Liver (tissue), 9 donors: ENCODE measurements around the gene WFDC6. TPM values are rescaled to one million over a fixed set of nuclear protein-coding genes. Genes with fewer than 3 reads are reported as not detected.

Experiments used
- DNase-seq: peaks from one replicate; pipeline ENCODE4 v3.0.0-alpha.2; 2017; ENCODE audit warnings: low spot score
- H3K27ac ChIP-seq, 2 donors: one replicate each; pipeline ENCODE4 v1.7.0; 2013; ENCODE audit warnings: inconsistent platforms in 2 of 2, low read length in 2 of 2, control low read depth in 1 of 2, low read depth in 1 of 2, mild to moderate bottlenecking in 1 of 2
- H3K27me3 ChIP-seq, 4 donors: one replicate each; pipeline versions ENCODE4 v1.6.1 to v1.7.0; 2013; ENCODE audit warnings: low read length in 3 of 4, inconsistent platforms in 1 of 4, mild to moderate bottlenecking in 1 of 4, moderate library complexity in 1 of 4; ENCODE audit not compliant: control insufficient read depth in 4 of 4, insufficient read depth in 4 of 4
- H3K36me3 ChIP-seq, 4 donors: one replicate each; pipeline versions ENCODE4 v1.6.1 to v1.7.0; 2013; ENCODE audit warnings: low read length in 3 of 4, mild to moderate bottlenecking in 3 of 4, low read depth in 1 of 4, moderate library complexity in 1 of 4; ENCODE audit not compliant: control insufficient read depth in 4 of 4, insufficient read depth in 3 of 4
- H3K4me1 ChIP-seq, 4 donors: one replicate each; pipeline versions ENCODE4 v1.6.1 to v1.7.0; 2013; ENCODE audit warnings: low read length in 3 of 4, mild to moderate bottlenecking in 3 of 4, moderate library complexity in 1 of 4; ENCODE audit not compliant: control insufficient read depth in 4 of 4, insufficient read depth in 4 of 4
- H3K4me3 ChIP-seq, 3 donors: one replicate each; pipeline versions ENCODE4 v1.6.1 to v1.7.0; 2013; ENCODE audit warnings: low read length in 3 of 3, control low read depth in 1 of 3, low read depth in 1 of 3, mild to moderate bottlenecking in 1 of 3
- H3K9ac ChIP-seq, 2 donors: one replicate each; pipeline ENCODE4 v1.7.0; 2013; ENCODE audit warnings: low read length in 2 of 2, mild to moderate bottlenecking in 2 of 2, moderate library complexity in 2 of 2, control low read depth in 1 of 2, low read depth in 1 of 2
- H3K9me3 ChIP-seq, 4 donors: one replicate each; pipeline versions ENCODE4 v1.6.1 to v1.7.0; 2013; ENCODE audit warnings: low read length in 3 of 4; ENCODE audit not compliant: control insufficient read depth in 4 of 4
- FOXA2 ChIP-seq: IDR thresholded peaks from 2 replicates; pipeline ENCODE4 v1.6.1; 2016; ENCODE audit warnings: antibody characterized with exemption
- GABPA ChIP-seq, 2 donors: IDR thresholded peaks in 1 of 2; conservative IDR thresholded peaks in 1 of 2; 2 replicates each; pipeline ENCODE4 v1.6.1; 2016; ENCODE audit warnings: antibody characterized with exemption in 2 of 2, mild to moderate bottlenecking in 1 of 2, moderate library complexity in 1 of 2
- HNF4A ChIP-seq, 2 donors: conservative IDR thresholded peaks; 2 replicates each; pipeline ENCODE4 v1.6.1; 2016; ENCODE audit warnings: antibody characterized with exemption in 2 of 2, mild to moderate bottlenecking in 2 of 2
- RAD21 ChIP-seq, 2 donors: IDR thresholded peaks; 2 replicates each; pipeline ENCODE4 v1.6.1; 2016; ENCODE audit warnings: antibody characterized with exemption in 2 of 2, mild to moderate bottlenecking in 2 of 2
- RXRA ChIP-seq, 2 donors: IDR thresholded peaks; 2 replicates each; pipeline ENCODE4 v1.6.1; 2017 to 2018; ENCODE audit warnings: antibody characterized with exemption in 2 of 2, mild to moderate bottlenecking in 1 of 2
- SP1 ChIP-seq: IDR thresholded peaks from 2 replicates; pipeline ENCODE4 v1.6.1; 2018; ENCODE audit warnings: antibody characterized with exemption, mild to moderate bottlenecking
- TAF1 ChIP-seq: conservative IDR thresholded peaks from 2 replicates; pipeline ENCODE4 v1.6.1; 2016; ENCODE audit warnings: antibody characterized with exemption, mild to moderate bottlenecking
- YY1 ChIP-seq: IDR thresholded peaks from 2 replicates; pipeline ENCODE4 v1.6.1; 2016; ENCODE audit warnings: antibody characterized with exemption, mild to moderate bottlenecking
- ZBTB33 ChIP-seq: IDR thresholded peaks from 2 replicates; pipeline ENCODE4 v1.6.1; 2016; ENCODE audit warnings: antibody characterized with exemption
- WGBS: extraction: QIAGEN DNeasy Blood & Tissue Kit; methylation state at CpG from one replicate; pipeline ENCODE4 v1.1.7; 2013; 5-methylcytosine and 5-hydroxymethylcytosine counted together
- polyA plus RNA-seq, 2 donors: library from polyadenylated mRNA; stranded (reverse) in 1 of 2; unstranded in 1 of 2; fragments of 200-250 nt in 1 of 2; fragments of >200 nt in 1 of 2; fragmentation: Nextera tagmentation in 1 of 2; extraction: Ambion mirVana in 1 of 2; gene quantifications; one replicate each; pipeline versions ENCODE4 v1.2.1 to v1.2.3, GENCODE V29; 2013 to 2015
- total RNA-seq, 2 donors: library from RNA; depleted of rRNA; stranded (reverse); fragments of >200 nt; gene quantifications; one replicate each; pipeline ENCODE4 v1.2.3, GENCODE V29; 2014
- TF ChIP-seq, protein P1 (sequence below): IDR thresholded peaks from 2 replicates; pipeline ENCODE4 v1.6.1; 2016; ENCODE audit warnings: antibody characterized with exemption, mild to moderate bottlenecking
- donor health status: healthy.
- donor health status: healthy.
- donor health status: healthy.
- donor health status: healthy.
- donor health status: healthy.

WFDC6 gene
- total and polyA plus RNA-seq, 4 donors, result not detected

DNA sequence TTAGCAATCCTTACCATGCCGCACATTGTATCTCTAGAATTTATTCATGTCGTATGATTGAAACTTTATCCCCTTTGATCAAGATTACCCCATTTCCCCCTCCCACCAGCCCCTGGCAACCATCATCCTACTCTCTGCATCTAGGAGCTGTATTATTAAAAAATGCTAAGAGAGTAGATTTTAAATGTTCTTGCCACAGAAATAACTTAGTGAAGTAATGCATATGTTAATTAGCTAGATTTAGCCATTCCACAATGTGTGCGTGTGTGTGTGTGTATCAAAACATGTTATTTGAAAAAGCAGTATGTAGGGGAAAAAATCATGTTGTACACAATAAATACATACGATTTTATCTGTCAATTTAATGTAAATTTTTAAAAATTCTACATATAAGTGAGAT, 12.0 kb downstream of the WFDC6 start:
- Histone ChIP-seq H3K27ac (no peak overlapping the region), H3K4me1 (no peaks in the 10 kb centered on the region), H3K9ac (no peak overlapping the region), H3K27me3 (peaks cover 0 to 13% (median 0%) of the 10 kb centered on the region in 4 donors), H3K36me3 (no peaks in the 10 kb centered on the region), H3K9me3 (no peaks in the 10 kb centered on the region), H3K4me3 (no peak overlapping the region)
- 71% methylated on average over 4 of the region's 4 CpGs for WGBS
- TF ChIP-seq TAF1, result no peak
- TF ChIP-seq HNF4A (conservative IDR thresholded peaks at IDR 0.05), result no peak
- no peak for DNase-seq

- no peaks in the 10 kb centered on the region for H3K4me1 ChIP-seq
- H3K9ac ChIP-seq, result no peak overlapping the region
- H3K9me3 ChIP-seq, result no peaks in the 10 kb centered on the region
- no peak overlapping the region for H3K27ac ChIP-seq
- WGBS, result 60% methylated on average over 1 of the region's 1 CpG
- DNase-seq, result no peak
- H3K4me3 ChIP-seq, result no peak overlapping the region
- no peaks in the 10 kb centered on the region for H3K36me3 ChIP-seq
- H3K27me3 ChIP-seq, result peaks cover 0 to 13% (median 0%) of the 10 kb centered on the region in 4 donors
- TF ChIP-seq HNF4A (conservative IDR thresholded peaks at IDR 0.05), result no peak
- no peak for TF ChIP-seq GABPA (IDR thresholded peaks at IDR 0.05 in 1 of 2, conservative IDR thresholded peaks at IDR 0.05 in 1 of 2)
- TF ChIP-seq SP1, result no peak
- TF ChIP-seq ZBTB33, result no peak
- TF ChIP-seq RXRA (IDR thresholded peaks at IDR 0.05), result no peak
- no peak for TF ChIP-seq FOXA2
These were observed 15.5 kb downstream of the WFDC6 start for GRCh38 chr20:45523821-45524220.

DNA sequence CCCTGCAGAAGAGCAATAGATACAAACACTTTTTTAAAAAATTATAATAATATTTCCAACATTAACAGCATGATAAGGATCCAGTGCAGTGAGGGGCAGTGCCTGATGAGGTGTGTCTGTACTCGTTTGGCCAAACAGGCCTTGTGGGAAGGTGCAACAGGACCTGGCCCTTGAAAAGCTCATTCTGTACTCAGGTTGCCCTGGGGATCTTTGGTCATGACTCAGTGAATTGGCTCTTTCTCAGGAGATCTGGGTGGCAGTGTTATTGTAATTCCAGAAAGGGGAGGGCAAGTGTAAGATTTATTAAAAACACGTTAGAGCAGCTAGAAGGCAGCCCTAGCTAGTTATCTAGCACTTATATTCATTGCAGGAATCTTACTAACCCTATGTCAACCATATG, 21.0 kb downstream of the WFDC6 start:
- H3K9me3 ChIP-seq, result no peaks in the 10 kb centered on the region
- H3K27me3 ChIP-seq, result peaks cover 0 to 6% (median 0%) of the 10 kb centered on the region in 4 donors
- H3K27ac ChIP-seq, result no peak overlapping the region
- no peak overlapping the region for H3K9ac ChIP-seq
- H3K4me3 ChIP-seq, result no peak overlapping the region
- TF ChIP-seq, protein P1, sequence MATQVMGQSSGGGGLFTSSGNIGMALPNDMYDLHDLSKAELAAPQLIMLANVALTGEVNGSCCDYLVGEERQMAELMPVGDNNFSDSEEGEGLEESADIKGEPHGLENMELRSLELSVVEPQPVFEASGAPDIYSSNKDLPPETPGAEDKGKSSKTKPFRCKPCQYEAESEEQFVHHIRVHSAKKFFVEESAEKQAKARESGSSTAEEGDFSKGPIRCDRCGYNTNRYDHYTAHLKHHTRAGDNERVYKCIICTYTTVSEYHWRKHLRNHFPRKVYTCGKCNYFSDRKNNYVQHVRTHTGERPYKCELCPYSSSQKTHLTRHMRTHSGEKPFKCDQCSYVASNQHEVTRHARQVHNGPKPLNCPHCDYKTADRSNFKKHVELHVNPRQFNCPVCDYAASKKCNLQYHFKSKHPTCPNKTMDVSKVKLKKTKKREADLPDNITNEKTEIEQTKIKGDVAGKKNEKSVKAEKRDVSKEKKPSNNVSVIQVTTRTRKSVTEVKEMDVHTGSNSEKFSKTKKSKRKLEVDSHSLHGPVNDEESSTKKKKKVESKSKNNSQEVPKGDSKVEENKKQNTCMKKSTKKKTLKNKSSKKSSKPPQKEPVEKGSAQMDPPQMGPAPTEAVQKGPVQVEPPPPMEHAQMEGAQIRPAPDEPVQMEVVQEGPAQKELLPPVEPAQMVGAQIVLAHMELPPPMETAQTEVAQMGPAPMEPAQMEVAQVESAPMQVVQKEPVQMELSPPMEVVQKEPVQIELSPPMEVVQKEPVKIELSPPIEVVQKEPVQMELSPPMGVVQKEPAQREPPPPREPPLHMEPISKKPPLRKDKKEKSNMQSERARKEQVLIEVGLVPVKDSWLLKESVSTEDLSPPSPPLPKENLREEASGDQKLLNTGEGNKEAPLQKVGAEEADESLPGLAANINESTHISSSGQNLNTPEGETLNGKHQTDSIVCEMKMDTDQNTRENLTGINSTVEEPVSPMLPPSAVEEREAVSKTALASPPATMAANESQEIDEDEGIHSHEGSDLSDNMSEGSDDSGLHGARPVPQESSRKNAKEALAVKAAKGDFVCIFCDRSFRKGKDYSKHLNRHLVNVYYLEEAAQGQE, result no peak
- TF ChIP-seq YY1 (no peak), GABPA (IDR thresholded peaks at IDR 0.05 in 1 of 2, conservative IDR thresholded peaks at IDR 0.05 in 1 of 2) (no peak), RAD21 (IDR thresholded peaks at IDR 0.05) (no peak)
- no peaks in the 10 kb centered on the region for H3K36me3 ChIP-seq
- DNase-seq, result no peak
- 41% methylated on average over 2 of the region's 2 CpGs for WGBS
- no peaks in the 10 kb centered on the region for H3K4me1 ChIP-seq
